GM12873 (cell line): ENCODE data around the gene BTAF1.

Experiments used
- TF ChIP-seq, protein P1 (sequence below): IDR thresholded peaks from 2 replicates; pipeline ENCODE4 v1.5.1; 2012; ENCODE audit warnings: low read depth, mild to moderate bottlenecking, moderate library complexity, low read length, control low read depth; ENCODE audit not compliant: insufficient read depth; ENCODE audit errors: missing control alignments

Gene BTAF1

DNA sequence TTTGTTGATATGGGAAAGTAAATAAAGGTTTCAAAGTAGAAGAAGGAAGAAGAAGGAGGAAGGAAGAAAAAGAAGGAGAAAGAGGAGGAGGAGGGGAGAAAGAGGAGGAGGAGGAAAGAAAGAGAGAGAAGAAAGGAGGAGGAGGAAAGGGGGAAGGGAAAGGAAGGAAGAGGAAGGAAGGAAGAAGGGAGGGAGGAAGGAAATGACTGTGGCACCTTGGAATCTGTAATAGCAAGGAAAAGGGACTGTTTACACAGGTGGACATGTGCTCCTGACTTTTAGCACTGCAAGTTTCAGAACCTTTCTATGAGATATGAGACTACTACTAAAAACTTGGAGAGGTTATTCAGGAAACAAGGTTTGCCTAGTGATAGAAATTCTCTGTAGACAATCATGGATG is 153.2 kb downstream of the BTAF1 start:
- TF ChIP-seq, protein P1, sequence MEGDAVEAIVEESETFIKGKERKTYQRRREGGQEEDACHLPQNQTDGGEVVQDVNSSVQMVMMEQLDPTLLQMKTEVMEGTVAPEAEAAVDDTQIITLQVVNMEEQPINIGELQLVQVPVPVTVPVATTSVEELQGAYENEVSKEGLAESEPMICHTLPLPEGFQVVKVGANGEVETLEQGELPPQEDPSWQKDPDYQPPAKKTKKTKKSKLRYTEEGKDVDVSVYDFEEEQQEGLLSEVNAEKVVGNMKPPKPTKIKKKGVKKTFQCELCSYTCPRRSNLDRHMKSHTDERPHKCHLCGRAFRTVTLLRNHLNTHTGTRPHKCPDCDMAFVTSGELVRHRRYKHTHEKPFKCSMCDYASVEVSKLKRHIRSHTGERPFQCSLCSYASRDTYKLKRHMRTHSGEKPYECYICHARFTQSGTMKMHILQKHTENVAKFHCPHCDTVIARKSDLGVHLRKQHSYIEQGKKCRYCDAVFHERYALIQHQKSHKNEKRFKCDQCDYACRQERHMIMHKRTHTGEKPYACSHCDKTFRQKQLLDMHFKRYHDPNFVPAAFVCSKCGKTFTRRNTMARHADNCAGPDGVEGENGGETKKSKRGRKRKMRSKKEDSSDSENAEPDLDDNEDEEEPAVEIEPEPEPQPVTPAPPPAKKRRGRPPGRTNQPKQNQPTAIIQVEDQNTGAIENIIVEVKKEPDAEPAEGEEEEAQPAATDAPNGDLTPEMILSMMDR: no peak

DNA sequence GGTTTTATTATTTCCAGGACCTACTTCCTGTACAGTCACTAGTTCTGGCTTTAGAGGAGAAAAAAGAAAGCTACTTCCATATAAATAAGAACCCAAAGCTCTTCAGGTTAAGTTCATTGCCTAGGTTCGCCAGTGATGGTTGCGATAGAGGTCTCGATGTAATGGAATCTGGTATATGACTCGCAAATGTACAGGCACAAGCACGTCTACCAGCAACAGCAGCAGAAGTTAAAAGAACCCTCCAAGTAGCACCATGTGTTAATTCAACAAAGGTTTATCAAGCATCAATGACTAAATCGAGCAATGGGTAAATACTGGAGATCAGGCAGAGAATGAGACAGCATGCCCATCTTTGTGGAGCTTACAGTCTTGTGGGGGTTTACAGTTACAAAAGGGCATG is 155.4 kb downstream of the BTAF1 start:
- TF ChIP-seq, protein P1: no peak
